HG03439 (cell line): ENCODE data around the gene SH2D7.

Experiments
- ATAC-seq: cut with Tn5 transposase; IDR thresholded peaks from one replicate; pipeline ENCODE4 v1.9.1; 2021; ENCODE audit warnings: mild to moderate bottlenecking, moderate library complexity; ENCODE audit not compliant: unreplicated experiment

SH2D7 gene

DNA sequence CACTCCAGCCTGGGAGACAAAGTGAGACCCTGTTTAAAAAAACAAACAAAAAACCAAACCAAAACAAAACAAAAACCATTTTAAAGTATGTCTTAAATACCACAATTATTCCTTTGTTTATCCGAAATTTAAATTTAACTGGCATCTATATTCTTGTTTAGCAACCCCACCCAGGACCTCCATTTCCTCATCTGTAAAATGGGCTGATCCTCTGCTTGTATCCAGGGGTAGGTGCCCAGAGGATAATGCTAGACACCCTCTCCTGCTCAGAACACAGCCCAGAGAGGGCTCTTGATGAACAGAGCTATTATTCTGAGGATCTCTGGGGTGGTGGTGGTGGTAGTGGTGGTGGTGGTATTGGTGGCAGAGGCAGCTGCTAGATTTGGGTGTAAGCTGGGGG, 9.8 kb downstream of the SH2D7 start:
- no peak for ATAC-seq

DNA sequence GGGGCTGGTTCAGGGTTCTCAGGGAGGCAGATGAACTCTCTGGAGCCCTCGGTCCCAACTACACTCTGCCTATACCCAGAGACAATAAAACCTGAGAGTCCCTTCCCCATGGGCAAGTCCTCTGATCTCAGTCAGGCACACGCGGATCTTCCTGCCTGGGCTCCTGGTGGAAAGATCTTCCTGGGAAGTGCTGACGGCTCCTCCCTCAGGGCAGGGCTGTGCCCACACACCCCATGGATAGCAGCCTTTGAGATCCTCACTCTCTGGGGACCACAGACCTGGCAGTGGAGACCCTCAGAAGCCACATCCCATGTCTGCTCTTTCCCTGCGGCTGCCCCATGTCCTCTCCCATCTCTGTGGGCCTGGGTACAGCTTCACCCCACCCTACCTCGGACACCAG, 10.4 kb downstream of the SH2D7 start:
- no peak for ATAC-seq

DNA sequence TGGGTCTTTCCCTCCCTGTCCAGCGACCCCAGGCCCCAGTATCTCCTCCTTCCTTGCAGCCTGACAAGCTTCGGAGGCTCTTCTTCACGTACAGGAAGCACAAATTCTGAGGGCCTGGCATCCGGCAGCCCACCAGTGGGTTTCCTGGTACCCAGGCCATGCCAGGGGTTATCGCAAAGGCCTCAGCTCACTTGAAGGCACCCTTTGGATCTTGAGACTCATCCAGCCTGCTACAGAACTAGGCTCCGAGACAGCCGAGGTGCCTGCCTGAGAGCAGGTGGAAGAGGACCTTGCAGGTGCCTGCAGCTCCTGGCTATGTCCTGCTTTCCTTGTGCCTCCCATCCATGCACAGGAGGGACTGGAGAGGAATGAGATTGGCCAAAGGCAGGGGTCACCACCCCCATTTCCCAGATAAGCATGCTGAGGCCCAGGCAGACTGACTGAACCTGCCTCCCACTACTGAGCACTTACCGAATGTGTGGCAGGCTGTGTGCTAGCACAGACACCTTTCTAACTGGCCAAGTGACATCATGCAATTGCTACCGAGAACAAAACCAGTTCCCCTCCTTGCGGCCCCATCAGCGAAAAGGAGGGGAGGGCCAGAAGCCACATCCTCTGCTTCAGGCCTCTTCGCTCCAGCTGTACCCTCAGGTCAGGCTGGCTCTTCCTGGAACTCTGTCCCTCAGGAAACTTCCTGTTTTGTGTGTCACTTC, 11.2 kb downstream of the SH2D7 start:
- no peak for ATAC-seq

- ATAC-seq = no peak
Measured at GRCh38 chr15:78104119-78104479, 11.7 kb downstream of the SH2D7 start.

DNA sequence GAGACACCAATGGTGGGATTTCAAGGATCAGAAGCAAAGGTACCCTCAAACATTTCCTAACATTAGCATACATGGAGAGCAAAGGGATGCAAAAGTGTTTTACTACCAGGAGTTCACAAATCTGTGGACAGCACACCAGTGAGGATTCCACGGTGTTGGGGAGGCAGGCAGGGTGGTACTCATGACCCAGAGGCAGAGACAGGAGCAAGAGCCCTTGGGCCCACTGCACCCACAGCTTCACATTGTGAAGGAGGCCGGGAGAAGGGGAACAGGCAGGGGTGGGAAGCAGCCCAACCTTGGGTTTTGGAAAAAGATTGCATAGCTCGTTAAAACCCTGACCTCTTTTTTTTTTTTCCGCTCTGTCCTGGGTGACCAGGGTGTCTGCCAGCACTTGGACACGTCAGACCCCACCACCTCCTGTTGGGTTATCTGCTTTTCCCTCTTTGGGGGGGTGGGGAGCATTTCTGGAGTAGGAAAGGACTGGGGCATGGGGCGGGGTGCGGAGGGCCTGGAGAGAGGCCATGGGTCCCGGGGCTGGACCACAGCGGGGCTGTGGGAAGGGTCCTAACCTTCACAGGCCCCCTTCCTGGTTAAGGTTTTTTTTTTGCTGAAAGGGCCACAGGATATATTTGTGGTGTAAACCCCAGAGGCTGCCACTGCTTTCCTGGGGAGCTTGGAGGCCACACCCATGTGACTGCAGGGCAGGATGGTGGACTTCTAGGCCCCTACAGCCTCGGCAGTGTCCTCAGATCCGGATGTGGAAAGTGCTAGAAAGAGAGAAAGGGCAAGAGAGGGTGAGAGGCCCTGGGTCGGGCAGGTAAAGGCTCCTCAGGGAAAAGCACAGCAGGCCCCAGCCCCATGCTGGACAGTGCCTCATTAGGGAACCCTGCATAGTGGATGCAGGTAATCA, 12.5 kb downstream of the SH2D7 start:
- no peak for ATAC-seq

DNA sequence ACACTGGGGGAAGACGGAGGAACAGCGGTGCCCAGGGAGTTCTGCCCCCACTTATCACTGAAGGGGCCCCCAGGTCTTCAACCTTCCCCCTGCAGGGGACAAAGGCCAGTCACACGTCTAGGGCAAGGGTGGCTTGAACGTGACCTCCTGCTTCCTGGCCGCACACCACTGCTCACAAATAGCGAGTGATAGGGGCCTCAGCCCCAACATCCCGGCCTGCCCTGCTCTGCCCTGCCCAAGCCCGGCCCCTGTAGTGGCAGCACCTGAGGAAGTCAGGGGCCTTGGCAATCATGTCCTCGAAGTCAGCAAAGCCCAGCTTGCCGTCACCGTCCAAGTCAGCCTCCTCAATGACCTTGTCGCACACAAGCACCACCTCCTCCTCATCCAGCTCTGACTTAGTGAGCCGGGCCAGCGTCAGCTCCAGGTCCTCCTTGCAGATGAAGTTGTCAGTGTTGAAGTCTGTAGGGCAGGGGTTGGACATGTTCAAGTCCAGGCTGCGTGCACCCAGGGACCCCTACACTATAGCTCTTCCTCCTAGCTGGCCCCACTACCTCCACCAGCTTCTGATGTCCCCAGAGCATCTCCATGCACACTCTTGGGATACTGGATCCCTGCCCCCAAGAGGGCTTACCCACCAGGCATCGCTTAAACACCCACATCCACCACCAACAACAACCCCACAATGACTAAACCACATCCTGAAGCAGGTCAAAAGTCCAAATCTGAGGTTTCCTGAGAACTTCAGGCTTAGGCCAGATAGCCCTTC, 13.3 kb downstream of the SH2D7 start:
- ATAC-seq = no peak

- no peak for ATAC-seq
Measured at GRCh38 chr15:78107471-78107870, 15.1 kb downstream of the SH2D7 start.

GRCh38 chr15:78108300-78109084, 16.1 kb downstream of the SH2D7 start:
- ATAC-seq = peak; percentile 41

- no peak for ATAC-seq
Measured at GRCh38 chr15:78109156-78109555, 16.8 kb downstream of the SH2D7 start.

- ATAC-seq = no peak
Measured at GRCh38 chr15:78110096-78110495, 17.7 kb downstream of the SH2D7 start.

- no peak for ATAC-seq
Measured at GRCh38 chr15:78110916-78111475, 18.6 kb downstream of the SH2D7 start.

- no peak for ATAC-seq
Measured at GRCh38 chr15:78111788-78112187, 19.4 kb downstream of the SH2D7 start.

DNA sequence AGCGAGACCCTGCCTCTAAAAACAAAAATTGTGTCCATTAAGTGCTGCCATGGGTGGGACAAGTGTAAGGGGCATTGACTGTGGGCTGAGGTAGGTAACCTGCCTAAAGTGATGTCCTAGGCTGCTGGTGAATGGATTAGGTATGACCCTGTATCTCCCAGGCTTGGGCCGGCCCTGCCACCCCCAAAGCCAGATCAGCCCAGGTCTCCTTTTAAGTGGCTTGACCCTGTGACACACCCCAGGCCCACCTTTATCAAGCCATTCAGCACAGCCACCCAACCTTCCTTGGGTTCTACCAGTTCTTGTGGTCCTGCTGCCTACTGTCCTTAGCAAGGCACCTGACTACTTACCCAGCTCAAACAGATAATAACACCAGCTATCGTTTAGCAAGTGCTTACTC, 20.2 kb downstream of the SH2D7 start:
- no peak for ATAC-seq

DNA sequence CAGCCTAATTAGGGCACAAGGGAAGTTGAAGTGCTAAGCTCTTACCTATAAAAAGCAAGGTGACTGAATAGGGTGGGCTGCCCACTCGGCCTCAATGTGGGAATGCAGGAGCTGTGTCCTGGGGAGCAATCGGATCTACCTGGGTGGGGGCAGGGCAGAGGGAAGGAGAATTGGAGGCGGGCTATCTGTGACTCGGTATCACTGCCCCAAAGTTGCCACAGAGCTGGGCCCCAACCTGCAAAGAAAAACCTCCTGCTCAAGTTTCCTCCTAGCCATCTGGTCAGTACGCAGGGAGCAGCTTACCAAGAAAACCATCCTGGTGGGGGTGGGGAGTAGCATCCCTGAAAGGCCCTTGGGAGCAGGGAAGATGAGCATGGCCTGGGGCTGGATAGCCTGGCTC, 28.2 kb downstream of the SH2D7 start:
- ATAC-seq = no peak

DNA sequence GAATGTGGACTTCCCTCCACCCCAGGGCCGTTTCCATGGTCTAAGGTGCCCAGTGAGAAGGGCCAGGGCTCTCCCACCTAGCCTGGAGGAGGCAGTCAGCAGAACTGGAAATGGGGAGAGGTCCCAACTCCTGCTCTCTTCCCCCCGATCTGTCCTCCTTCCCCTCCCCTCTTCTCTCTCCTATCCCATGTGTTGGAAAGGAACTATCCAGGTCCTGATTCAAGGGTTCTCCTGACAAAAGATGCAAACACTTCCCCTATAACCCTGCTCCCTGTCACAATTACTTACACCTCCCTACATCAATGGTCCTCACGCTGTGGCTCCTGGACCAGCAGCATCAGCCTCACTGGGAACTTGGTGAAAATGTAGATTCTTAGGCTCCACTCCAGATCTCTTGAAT, 32.9 kb downstream of the SH2D7 start:
- ATAC-seq = no peak

DNA sequence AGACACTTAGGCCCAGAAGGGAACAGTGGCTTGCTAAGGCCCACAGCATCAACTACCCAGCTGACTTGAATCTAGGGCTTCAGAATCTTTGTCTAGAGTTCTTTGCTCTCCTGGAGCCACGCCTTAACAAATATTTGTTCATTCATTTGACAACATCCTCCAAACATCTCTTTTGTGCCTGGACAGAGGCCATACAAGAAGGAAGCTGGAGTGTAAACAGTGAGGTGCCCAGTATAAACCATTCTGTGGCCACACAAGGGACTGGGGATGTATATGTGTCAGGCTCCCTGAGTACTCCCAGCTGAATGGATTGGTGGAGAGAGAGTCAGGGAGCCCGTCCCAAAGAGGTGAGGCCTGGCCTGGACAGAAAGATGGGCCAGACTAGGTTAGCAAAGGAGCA, 35.5 kb downstream of the SH2D7 start:
- ATAC-seq = no peak

DNA sequence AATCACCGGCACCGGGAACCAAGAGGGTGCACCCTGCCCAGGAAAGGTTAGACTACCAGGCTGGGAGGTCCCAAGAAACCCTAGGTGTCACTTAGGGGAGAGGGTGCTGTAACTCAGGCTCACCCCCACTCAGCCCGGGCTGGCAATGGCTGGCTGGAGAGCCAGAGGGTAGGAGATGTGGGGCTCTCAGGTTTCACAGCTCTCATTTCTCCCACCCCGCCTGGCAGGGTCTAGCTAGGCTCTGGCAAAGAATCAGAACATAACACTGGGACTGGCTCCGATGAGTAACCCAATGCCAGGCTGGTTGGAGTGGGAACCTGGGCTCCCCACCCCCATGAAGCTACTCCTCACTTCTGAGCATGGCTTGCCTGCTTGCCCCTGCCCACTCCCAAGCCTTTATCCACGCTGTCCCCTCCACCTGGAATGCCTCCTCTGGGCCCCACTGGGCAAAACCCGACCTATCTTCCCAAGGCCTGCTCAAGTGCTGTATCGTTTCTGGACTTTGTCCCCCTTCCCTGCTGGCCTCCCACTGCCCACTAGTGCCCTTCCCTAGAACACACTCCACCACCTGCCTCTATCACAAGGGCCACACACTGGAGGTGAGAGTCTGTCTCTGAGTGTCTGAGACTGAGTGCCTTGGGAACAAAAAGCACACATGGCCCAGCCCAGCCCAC, 36.9 kb downstream of the SH2D7 start:
- ATAC-seq = no peak

- no peak for ATAC-seq
Measured at GRCh38 chr15:78129751-78130287, 37.5 kb downstream of the SH2D7 start.

DNA sequence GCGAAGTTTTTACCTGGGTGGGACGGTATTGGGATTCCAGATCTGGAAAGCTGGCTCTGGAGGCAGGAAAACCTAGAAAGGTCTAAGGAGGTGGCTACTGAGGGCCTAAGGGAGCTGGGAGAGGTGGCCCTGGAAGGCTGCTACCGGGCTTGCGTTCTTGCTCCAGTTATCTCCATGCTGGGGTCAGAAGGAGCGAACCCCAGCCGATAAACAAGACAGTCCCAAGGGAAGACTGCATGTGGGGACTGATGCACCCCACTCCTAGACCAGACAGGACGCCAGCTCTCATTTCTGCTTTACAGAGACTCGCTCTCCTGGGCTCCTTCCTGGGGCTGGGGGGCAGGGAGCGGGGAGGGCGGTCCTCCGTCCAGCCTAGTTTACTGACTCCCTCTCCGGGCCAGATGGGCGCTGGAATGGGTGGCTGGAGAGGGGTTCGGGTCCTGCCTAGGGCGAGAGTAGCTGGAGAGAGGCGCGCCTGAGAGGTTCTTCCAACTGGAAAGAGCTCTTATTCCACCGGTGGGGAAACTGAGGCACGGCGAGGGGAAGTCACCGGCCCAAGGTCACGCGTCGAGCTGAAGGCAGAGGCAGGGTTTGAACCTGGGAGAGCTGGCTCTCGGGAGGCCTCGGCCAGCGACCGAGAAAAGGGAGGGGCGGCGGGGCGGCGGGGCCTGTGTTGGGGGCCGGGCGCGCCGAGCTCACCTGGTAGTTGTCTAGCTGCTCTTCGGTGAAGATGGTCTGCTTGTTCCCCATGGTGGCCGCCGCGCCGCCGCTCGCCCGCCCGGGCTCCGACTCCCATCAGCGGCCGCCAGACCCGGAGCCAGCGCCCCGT, 38.3 kb downstream of the SH2D7 start:
- ATAC-seq = no peak
